NB4 (cell line): ENCODE results near the gene DLG2.

Source experiments
- CTCF ChIP-seq: IDR thresholded peaks from one replicate; pipeline ENCODE4 v1.5.1; 2012; ENCODE audit warnings: low read depth, low read length
- MYC ChIP-seq: IDR thresholded peaks from 2 replicates; pipeline ENCODE4 v1.6.1; 2011; ENCODE audit warnings: low read depth, low read length
- POLR2A ChIP-seq: IDR thresholded peaks from 2 replicates; pipeline ENCODE4 v1.6.1; 2011; ENCODE audit warnings: mild to moderate bottlenecking; ENCODE audit not compliant: insufficient read length; ENCODE audit errors: extremely low read depth

- TF ChIP-seq CTCF (no peak), POLR2A (no peak), MYC (no peak)
These were observed 679.1 kb downstream of the DLG2 start for GRCh38 chr11:84947970-84948580.
